HG02678 (cell line): ENCODE results near the gene DOCK1.

Experiments used
- ATAC-seq: cut with Tn5 transposase; IDR thresholded peaks from one replicate; pipeline ENCODE4 v1.9.1; 2021; ENCODE audit warnings: mild to moderate bottlenecking, moderate library complexity; ENCODE audit not compliant: unreplicated experiment

DOCK1 gene

GRCh38 chr10:127071126-127071525, 165.9 kb downstream of the DOCK1 start:
- no peak for ATAC-seq

GRCh38 chr10:127073666-127074065, 168.4 kb downstream of the DOCK1 start:
- no peak for ATAC-seq

- no peak for ATAC-seq
These were observed 174.2 kb downstream of the DOCK1 start for GRCh38 chr10:127079392-127079791.

- ATAC-seq, result no peak
These were observed 175.1 kb downstream of the DOCK1 start for GRCh38 chr10:127080317-127080716.

GRCh38 chr10:127081851-127082345, 176.7 kb downstream of the DOCK1 start:
- ATAC-seq, result no peak

- no peak for ATAC-seq
These were observed 177.4 kb downstream of the DOCK1 start for GRCh38 chr10:127082651-127083050.

GRCh38 chr10:127085957-127086356, 180.7 kb downstream of the DOCK1 start:
- no peak for ATAC-seq

GRCh38 chr10:127088908-127089307, 183.7 kb downstream of the DOCK1 start:
- no peak for ATAC-seq

GRCh38 chr10:127089446-127089845, 184.2 kb downstream of the DOCK1 start:
- no peak for ATAC-seq

- ATAC-seq, result no peak
These were observed 184.9 kb downstream of the DOCK1 start for GRCh38 chr10:127090138-127090537.

- no peak for ATAC-seq
These were observed 186.1 kb downstream of the DOCK1 start for GRCh38 chr10:127091354-127091753.

- ATAC-seq, result no peak
These were observed 187.7 kb downstream of the DOCK1 start for GRCh38 chr10:127092916-127093315.

GRCh38 chr10:127094984-127095383, 189.8 kb downstream of the DOCK1 start:
- no peak for ATAC-seq

- no peak for ATAC-seq
These were observed 195.9 kb downstream of the DOCK1 start for GRCh38 chr10:127100983-127101615.

- no peak for ATAC-seq
These were observed 196.9 kb downstream of the DOCK1 start for GRCh38 chr10:127102176-127102575.

GRCh38 chr10:127115100-127115499, 209.9 kb downstream of the DOCK1 start:
- ATAC-seq, result no peak

GRCh38 chr10:127117125-127117524, 211.9 kb downstream of the DOCK1 start:
- ATAC-seq, result no peak

GRCh38 chr10:127118034-127118433, 212.8 kb downstream of the DOCK1 start:
- ATAC-seq, result no peak

- no peak for ATAC-seq
These were observed 214.7 kb downstream of the DOCK1 start for GRCh38 chr10:127119936-127120335.

GRCh38 chr10:127122831-127123230, 217.6 kb downstream of the DOCK1 start:
- ATAC-seq, result no peak

- ATAC-seq, result no peak
These were observed 218.4 kb downstream of the DOCK1 start for GRCh38 chr10:127123626-127124025.

GRCh38 chr10:127125331-127125730, 220.1 kb downstream of the DOCK1 start:
- ATAC-seq, result no peak

- no peak for ATAC-seq
These were observed 222.6 kb downstream of the DOCK1 start for GRCh38 chr10:127127822-127128221.
